Measurements from ENCODE around the gene TFCP2. TPM values are rescaled to one million over a fixed set of nuclear protein-coding genes. Genes with fewer than 3 reads are reported as not detected.

The TFCP2 gene
- total RNA-seq, 2 experiments from 2014 or later, result 9.4 to 11.7 TPM

DNA sequence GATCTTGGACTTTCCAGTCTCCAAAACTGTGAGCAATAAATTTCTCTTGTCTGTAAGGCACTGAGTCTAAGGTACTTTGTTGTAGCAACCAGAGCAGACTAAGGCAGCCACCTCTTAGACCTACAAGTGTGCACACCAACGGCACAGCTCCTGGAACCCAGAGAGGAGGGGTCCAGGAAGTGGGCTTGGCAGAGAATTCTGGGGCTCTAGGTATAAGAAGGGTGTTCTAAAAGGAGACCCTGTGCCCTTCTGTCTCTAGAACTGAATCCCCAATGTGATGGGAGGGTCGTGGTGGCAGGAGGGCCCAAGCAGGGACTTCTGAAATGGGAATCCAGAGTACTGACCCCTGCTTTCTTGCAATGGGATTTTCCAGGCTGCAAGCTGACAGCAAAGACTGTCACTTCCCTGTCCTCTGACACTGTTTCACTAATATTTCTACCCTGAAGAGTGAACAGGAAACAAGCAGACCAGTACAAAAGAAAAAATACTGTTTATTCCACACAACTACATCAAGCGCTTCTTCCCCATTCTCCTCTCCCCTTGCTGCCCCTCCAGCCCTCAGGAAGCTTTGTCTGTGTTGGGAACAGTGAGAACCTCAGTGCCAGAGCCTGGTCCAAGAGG, 13.6 kb upstream of the TFCP2 start:
- ChIA-PET CTCF (no interaction called here), POLR2A (no interaction called here)
- intact Hi-C loops (cut with DNase I, micrococcal nuclease), result no loop called here
- H3K36me3 Mint-ChIP-seq (ENCODE audit: low read depth), result peaks cover 23% of the 10 kb centered on the region
- H3K4me1 Mint-ChIP-seq (ENCODE audit: low read depth), result no peaks in the 10 kb centered on the region
- no peaks in the 10 kb centered on the region for H3K9me3 Mint-ChIP-seq
- TF ChIP-seq, protein P1, sequence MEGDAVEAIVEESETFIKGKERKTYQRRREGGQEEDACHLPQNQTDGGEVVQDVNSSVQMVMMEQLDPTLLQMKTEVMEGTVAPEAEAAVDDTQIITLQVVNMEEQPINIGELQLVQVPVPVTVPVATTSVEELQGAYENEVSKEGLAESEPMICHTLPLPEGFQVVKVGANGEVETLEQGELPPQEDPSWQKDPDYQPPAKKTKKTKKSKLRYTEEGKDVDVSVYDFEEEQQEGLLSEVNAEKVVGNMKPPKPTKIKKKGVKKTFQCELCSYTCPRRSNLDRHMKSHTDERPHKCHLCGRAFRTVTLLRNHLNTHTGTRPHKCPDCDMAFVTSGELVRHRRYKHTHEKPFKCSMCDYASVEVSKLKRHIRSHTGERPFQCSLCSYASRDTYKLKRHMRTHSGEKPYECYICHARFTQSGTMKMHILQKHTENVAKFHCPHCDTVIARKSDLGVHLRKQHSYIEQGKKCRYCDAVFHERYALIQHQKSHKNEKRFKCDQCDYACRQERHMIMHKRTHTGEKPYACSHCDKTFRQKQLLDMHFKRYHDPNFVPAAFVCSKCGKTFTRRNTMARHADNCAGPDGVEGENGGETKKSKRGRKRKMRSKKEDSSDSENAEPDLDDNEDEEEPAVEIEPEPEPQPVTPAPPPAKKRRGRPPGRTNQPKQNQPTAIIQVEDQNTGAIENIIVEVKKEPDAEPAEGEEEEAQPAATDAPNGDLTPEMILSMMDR (IDR thresholded peaks at IDR 0.05), result no peak
- Histone ChIP-seq H3K9me3 (ENCODE audit: control insufficient read depth in 1 of 2, insufficient read depth in 1 of 2, low read length in 2 of 2) (no peaks in the 10 kb centered on the region), H3K36me3 (ENCODE audit: insufficient read depth, low read length) (peaks cover 20% of the 10 kb centered on the region), H3K27me3 (ENCODE audit: control insufficient read depth in 1 of 2, insufficient read depth in 2 of 2, low read length in 2 of 2) (no peaks in the 10 kb centered on the region), H3K4me3 (ENCODE audit: low read length) (no peak overlapping the region), H3K4me1 (ENCODE audit: insufficient read depth, low read length) (no peaks in the 10 kb centered on the region), H3K27ac (ENCODE audit: low read depth in 1 of 2, low read length in 2 of 2) (no peak overlapping the region)
- H3K27ac Mint-ChIP-seq, result no peak overlapping the region
- ATAC-seq (ENCODE audit: poor library complexity) (no peak), DNase-seq (no peak)
- H3K4me3 Mint-ChIP-seq, result no peak overlapping the region
- no peaks in the 10 kb centered on the region for H3K27me3 Mint-ChIP-seq

DNA sequence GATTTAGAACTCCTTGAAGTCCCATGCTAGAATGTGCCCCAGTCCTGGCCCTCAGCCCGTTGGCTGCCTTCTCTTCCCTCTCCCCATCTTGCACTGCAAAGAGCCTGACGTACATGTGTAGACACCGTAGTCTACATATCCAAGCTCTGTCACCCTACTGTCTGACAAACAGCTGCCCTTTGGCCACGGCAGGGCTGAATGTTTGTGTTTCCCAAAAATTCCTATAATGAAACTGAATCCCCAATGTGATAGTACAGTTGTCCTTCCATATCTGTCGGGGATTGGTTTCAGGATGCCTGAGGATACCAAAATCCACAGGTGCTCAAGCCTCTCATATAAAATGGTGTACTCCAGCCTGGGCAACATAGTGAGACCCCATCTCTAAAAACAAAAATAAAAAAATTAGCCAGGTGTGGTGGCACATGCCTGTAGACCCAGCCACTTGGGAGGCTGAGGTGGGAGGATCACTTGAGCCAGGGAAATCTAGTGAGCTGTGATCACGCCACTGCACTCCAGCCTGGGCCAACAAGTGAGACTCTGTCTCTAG, 12.3 kb upstream of the TFCP2 start:
- Mint-ChIP-seq H3K4me3 (no peak overlapping the region), H3K36me3 (ENCODE audit: low read depth) (peaks cover 11% of the 10 kb centered on the region), H3K27ac (no peak overlapping the region), H3K27me3 (no peaks in the 10 kb centered on the region), H3K4me1 (ENCODE audit: low read depth) (no peaks in the 10 kb centered on the region), H3K9me3 (no peaks in the 10 kb centered on the region)
- H3K27me3 ChIP-seq (ENCODE audit: control insufficient read depth in 1 of 2, insufficient read depth in 2 of 2, low read length in 2 of 2), result no peaks in the 10 kb centered on the region
- no peak overlapping the region for H3K4me3 ChIP-seq (ENCODE audit: low read length)
- ATAC-seq (ENCODE audit: poor library complexity), result no peak
- TF ChIP-seq, protein P1 (IDR thresholded peaks at IDR 0.05), result no peak
- no peak overlapping the region for H3K27ac ChIP-seq (ENCODE audit: low read depth in 1 of 2, low read length in 2 of 2)
- POLR2A ChIA-PET, result no interaction called here
- H3K4me1 ChIP-seq (ENCODE audit: insufficient read depth, low read length), result no peaks in the 10 kb centered on the region
- CTCF ChIA-PET, result interaction anchor here (0.6 kb wide), 1 partner anchor 183 kb away, joined by 3 read pairs; no protein-coding TSS in a partner anchor
- intact Hi-C loops (cut with DNase I, micrococcal nuclease), result no loop called here
- H3K9me3 ChIP-seq (ENCODE audit: control insufficient read depth in 1 of 2, insufficient read depth in 1 of 2, low read length in 2 of 2), result no peaks in the 10 kb centered on the region
- DNase-seq, result no peak
- H3K36me3 ChIP-seq (ENCODE audit: insufficient read depth, low read length), result peaks cover 8% of the 10 kb centered on the region

DNA sequence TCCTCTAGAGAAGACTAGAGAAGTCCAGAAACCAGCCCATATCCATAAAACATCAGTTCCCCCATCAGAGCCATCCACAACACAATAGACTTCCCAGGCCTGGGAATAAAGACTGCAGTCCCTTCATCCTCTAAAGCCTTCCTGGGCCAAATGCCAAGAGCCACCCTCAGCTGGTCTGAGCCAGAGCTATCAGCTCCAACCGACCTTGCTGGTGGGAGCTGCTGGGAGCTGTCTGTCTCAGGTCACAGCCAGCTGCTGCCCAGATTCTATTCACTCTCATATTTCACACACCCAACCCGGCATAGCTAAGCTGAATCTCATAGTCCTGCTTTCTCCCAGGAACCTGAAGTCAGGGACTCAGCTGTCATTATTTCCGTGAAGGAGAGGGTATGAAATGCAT, 10.9 kb upstream of the TFCP2 start:
- DNase-seq, result no peak
- Histone ChIP-seq H3K27me3 (ENCODE audit: control insufficient read depth in 1 of 2, insufficient read depth in 2 of 2, low read length in 2 of 2) (no peaks in the 10 kb centered on the region), H3K9me3 (ENCODE audit: control insufficient read depth in 1 of 2, insufficient read depth in 1 of 2, low read length in 2 of 2) (no peaks in the 10 kb centered on the region), H3K36me3 (ENCODE audit: insufficient read depth, low read length) (no peaks in the 10 kb centered on the region), H3K4me3 (ENCODE audit: low read length) (no peak overlapping the region), H3K27ac (ENCODE audit: low read depth in 1 of 2, low read length in 2 of 2) (no peak overlapping the region), H3K4me1 (ENCODE audit: insufficient read depth, low read length) (no peaks in the 10 kb centered on the region)
- Mint-ChIP-seq H3K9me3 (no peaks in the 10 kb centered on the region), H3K27ac (no peak overlapping the region), H3K4me3 (no peak overlapping the region), H3K27me3 (no peaks in the 10 kb centered on the region), H3K36me3 (ENCODE audit: low read depth) (peaks cover 1% of the 10 kb centered on the region), H3K4me1 (ENCODE audit: low read depth) (no peaks in the 10 kb centered on the region)
- no peak for ATAC-seq (ENCODE audit: poor library complexity)
- CTCF ChIA-PET, result interaction anchor here (1.0 to 1.3 kb wide), 2 partner anchors 34 to 69 kb away, joined by 4 to 5 read pairs; partner anchors contain the start of gene POU6F1
- POLR2A ChIA-PET, result interaction anchor here (1.0 kb wide), 1 partner anchor 78 kb away, joined by 3 read pairs; no protein-coding TSS in a partner anchor
- intact Hi-C loops (cut with DNase I, micrococcal nuclease), result no loop called here
- TF ChIP-seq, protein P1 (IDR thresholded peaks at IDR 0.05), result no peak
